ENCODE results near the gene ZNF232.
"Not testable (repeated sequence)": the region's sequence is repeated elsewhere in the genome, so short reads cannot be mapped to it uniquely, and the experiment has no call there.

The ZNF232 gene

GRCh38 chr17:5138616-5139457 lies 27.2 kb upstream of the ZNF232 start:
- Histone ChIP-seq H3K4me3 (ENCODE audit: low read length) (no peak overlapping the region), H2BK5ac (ENCODE audit: low read length) (no peak overlapping the region), H2BK120ac (ENCODE audit: low read depth, low read length) (no peak overlapping the region), H3K23ac (ENCODE audit: low read length) (no peak overlapping the region), H3K9ac (ENCODE audit: low read length) (no peak overlapping the region), H3K27ac (ENCODE audit: low read depth, low read length) (no peak overlapping the region), H3K4me2 (ENCODE audit: low read length) (no peak overlapping the region), H3K79me1 (ENCODE audit: low read length) (no peaks in the 10 kb centered on the region), H3K18ac (ENCODE audit: low read length) (no peak overlapping the region), H3K27me3 (ENCODE audit: insufficient read depth, low read length, poor library complexity) (no peaks in the 10 kb centered on the region), H3K56ac (ENCODE audit: low read length) (no peak overlapping the region), H4K5ac (ENCODE audit: low read length) (no peak overlapping the region), H2AK5ac (ENCODE audit: low read length) (no peak overlapping the region), H3K36me3 (ENCODE audit: control insufficient read depth, insufficient read depth, low read length) (no peaks in the 10 kb centered on the region), H3K4ac (ENCODE audit: low read depth, low read length) (no peak overlapping the region), H2BK15ac (replicated peaks; ENCODE audit: low read depth) (no peak overlapping the region), H3K79me2 (ENCODE audit: control insufficient read depth, insufficient read depth, low read length) (no peaks in the 10 kb centered on the region), H4K8ac (ENCODE audit: low read depth, low read length) (no peak overlapping the region), H3K4me1 (ENCODE audit: control insufficient read depth, low read depth, low read length) (no peaks in the 10 kb centered on the region)
- WGBS (ENCODE audit: extremely low coverage, insufficient coverage, low lambda C conversion rate), result no CpG with 5 or more reads among the region's 24 CpGs
- DNase-seq, result no peak

GRCh38 chr17:5138198-5138544 lies 26.5 kb upstream of the ZNF232 start:
- not testable (repeated sequence) for H2BK5ac ChIP-seq (ENCODE audit: low read length); H3K27me3 ChIP-seq (ENCODE audit: insufficient read depth, low read length, poor library complexity); H3K4ac ChIP-seq (ENCODE audit: low read depth, low read length); DNase-seq; H2BK15ac ChIP-seq (replicated peaks; ENCODE audit: low read depth); H4K5ac ChIP-seq (ENCODE audit: low read length); H3K4me1 ChIP-seq (ENCODE audit: control insufficient read depth, low read depth, low read length); H3K79me2 ChIP-seq (ENCODE audit: control insufficient read depth, insufficient read depth, low read length); H3K9ac ChIP-seq (ENCODE audit: low read length); H2AK5ac ChIP-seq (ENCODE audit: low read length); H3K4me2 ChIP-seq (ENCODE audit: low read length); H3K23ac ChIP-seq (ENCODE audit: low read length); H3K36me3 ChIP-seq (ENCODE audit: control insufficient read depth, insufficient read depth, low read length); H3K27ac ChIP-seq (ENCODE audit: low read depth, low read length); H3K56ac ChIP-seq (ENCODE audit: low read length); H4K8ac ChIP-seq (ENCODE audit: low read depth, low read length); H3K18ac ChIP-seq (ENCODE audit: low read length); H2BK120ac ChIP-seq (ENCODE audit: low read depth, low read length); H3K4me3 ChIP-seq (ENCODE audit: low read length); H3K79me1 ChIP-seq (ENCODE audit: low read length)
- WGBS (ENCODE audit: extremely low coverage, insufficient coverage, low lambda C conversion rate), result no CpG with 5 or more reads among the region's 9 CpGs

DNA sequence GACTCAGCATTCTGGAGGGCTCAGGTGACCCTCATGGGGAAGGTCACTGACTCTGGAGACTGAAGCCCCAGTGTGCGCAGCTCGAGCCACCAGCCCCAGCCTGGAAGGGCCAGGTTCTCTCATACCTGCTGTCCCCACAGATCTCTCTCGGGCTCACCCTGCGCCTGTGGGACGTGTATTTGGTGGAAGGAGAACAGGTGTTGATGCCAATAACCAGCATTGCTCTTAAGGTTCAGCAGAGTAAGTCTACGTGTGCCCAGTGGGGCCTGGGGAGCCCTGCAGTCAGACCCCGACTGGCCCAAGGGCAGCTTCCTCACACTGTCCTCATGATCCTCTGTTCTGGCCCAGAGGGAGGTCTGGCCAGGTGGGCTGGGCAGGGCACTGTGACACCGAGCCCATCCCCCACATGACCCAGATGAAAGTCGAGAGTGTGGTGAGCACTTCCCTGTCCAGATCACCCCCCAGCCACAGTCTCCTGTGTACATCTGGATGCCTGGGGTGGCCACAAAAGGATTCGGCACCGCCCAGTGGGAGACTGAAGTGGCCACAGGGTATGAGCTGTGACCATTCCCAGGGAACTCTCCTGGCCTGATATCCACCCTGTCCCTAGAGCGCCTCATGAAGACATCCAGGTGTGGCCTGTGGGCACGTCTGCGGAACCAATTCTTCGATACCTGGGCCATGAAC lies 26.0 kb upstream of the ZNF232 start:
- not testable (repeated sequence) for H3K4me3 ChIP-seq (ENCODE audit: low read length); H2BK5ac ChIP-seq (ENCODE audit: low read length); H2BK15ac ChIP-seq (replicated peaks; ENCODE audit: low read depth); H3K27ac ChIP-seq (ENCODE audit: low read depth, low read length); H3K23ac ChIP-seq (ENCODE audit: low read length); H3K36me3 ChIP-seq (ENCODE audit: control insufficient read depth, insufficient read depth, low read length); H3K4me1 ChIP-seq (ENCODE audit: control insufficient read depth, low read depth, low read length); H3K4me2 ChIP-seq (ENCODE audit: low read length); H4K5ac ChIP-seq (ENCODE audit: low read length); H3K79me2 ChIP-seq (ENCODE audit: control insufficient read depth, insufficient read depth, low read length); DNase-seq; H2AK5ac ChIP-seq (ENCODE audit: low read length); H3K4ac ChIP-seq (ENCODE audit: low read depth, low read length); H3K9ac ChIP-seq (ENCODE audit: low read length); H3K56ac ChIP-seq (ENCODE audit: low read length); H3K18ac ChIP-seq (ENCODE audit: low read length); H4K8ac ChIP-seq (ENCODE audit: low read depth, low read length); H3K27me3 ChIP-seq (ENCODE audit: insufficient read depth, low read length, poor library complexity); H3K79me1 ChIP-seq (ENCODE audit: low read length); H2BK120ac ChIP-seq (ENCODE audit: low read depth, low read length)
- WGBS (ENCODE audit: extremely low coverage, insufficient coverage, low lambda C conversion rate), result no CpG with 5 or more reads among the region's 15 CpGs

DNA sequence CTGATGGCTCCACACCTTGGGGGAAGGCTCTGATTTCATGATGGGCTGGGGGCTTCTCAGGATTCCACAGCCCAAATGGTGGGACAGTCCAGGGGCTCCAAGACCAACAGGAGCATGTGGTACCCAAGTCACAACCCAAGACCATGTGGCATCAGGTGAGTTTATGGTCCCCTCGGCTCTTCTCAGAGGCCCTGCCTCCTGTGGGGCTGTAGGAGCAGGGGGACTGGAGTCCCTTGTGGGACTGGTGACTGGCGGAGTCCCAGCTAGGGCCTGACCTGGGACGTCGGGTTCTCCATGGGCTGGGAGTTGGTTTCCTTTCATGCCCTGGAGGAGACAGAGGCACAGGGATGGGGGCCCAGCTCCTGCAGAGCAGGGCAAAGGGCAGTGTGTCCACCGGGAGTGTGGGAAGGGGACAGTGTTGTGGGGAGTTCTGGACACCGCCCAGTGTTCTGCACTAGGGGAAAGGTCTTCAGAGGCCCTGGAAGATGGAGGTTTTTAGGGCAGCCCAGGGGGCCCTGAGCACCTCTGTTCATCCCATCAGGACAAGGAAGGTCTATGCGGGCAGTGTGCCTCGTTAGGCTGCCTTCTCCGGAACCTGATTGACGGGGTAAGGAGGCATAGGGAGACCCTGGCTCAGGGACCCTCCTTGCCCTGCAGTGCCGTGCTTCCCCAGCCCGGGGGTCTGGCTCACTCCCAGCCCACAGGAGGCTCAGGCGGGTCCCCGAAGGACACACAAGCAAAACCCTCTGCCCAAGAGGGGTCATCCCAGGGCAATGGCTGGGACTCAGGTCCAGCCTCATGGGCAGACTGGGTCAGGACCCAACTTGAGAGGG lies 25.1 kb upstream of the ZNF232 start:
- no CpG with 5 or more reads among the region's 14 CpGs for WGBS (ENCODE audit: extremely low coverage, insufficient coverage, low lambda C conversion rate)
- H2BK120ac ChIP-seq (ENCODE audit: low read depth, low read length); H3K23ac ChIP-seq (ENCODE audit: low read length); DNase-seq; H3K79me1 ChIP-seq (ENCODE audit: low read length); H2AK5ac ChIP-seq (ENCODE audit: low read length); H3K18ac ChIP-seq (ENCODE audit: low read length); H3K4me1 ChIP-seq (ENCODE audit: control insufficient read depth, low read depth, low read length); H3K4me2 ChIP-seq (ENCODE audit: low read length); H3K27me3 ChIP-seq (ENCODE audit: insufficient read depth, low read length, poor library complexity); H4K8ac ChIP-seq (ENCODE audit: low read depth, low read length); H3K27ac ChIP-seq (ENCODE audit: low read depth, low read length); H4K5ac ChIP-seq (ENCODE audit: low read length); H3K56ac ChIP-seq (ENCODE audit: low read length); H3K4ac ChIP-seq (ENCODE audit: low read depth, low read length); H3K79me2 ChIP-seq (ENCODE audit: control insufficient read depth, insufficient read depth, low read length); H2BK5ac ChIP-seq (ENCODE audit: low read length); H2BK15ac ChIP-seq (replicated peaks; ENCODE audit: low read depth); H3K36me3 ChIP-seq (ENCODE audit: control insufficient read depth, insufficient read depth, low read length); H3K4me3 ChIP-seq (ENCODE audit: low read length); H3K9ac ChIP-seq (ENCODE audit: low read length): not testable (repeated sequence)

DNA sequence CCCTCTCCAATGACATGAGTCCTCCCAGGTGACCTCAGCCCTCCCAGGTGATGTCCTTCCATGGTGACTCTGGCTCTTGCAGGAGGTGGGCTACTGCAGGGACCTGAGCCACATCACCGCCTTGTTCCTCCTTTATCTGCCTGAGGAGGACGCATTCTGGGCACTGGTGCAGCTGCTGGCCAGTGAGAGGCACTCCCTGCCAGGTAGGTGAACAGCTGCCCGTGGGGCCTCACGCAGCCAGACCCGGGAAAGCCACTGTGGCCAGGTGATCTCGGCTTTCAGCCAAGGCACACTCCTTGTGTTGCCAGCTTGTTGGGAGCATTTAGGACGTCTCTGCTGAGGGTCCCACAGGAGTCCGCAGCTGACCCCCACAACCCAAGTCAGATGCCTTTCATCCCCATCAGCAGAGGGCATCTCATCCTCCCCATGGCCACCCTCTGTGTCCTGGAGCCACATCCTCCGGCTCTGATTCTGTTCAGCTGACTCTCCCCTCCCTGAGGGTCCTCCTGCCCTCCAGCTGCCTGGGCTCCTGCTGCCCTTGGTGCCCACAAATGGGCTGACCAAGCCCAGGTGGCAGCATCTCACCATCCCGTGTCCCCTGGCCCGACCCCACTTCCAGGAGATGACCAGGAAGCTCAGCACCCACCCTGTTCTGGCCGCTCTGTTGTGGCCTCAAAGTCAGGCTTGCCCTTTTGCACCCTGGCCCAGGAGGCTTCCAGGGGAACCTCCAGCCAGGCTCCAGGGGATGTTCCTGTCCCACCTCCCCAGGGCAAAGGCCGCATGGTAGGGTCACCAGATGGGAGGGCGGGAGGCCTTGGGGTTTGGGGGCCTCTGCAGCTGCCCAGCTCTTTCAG lies 24.3 kb upstream of the ZNF232 start:
- H3K9ac ChIP-seq (ENCODE audit: low read length), result no peak overlapping the region
- no peaks in the 10 kb centered on the region for H3K4me1 ChIP-seq (ENCODE audit: control insufficient read depth, low read depth, low read length)
- H3K23ac ChIP-seq (ENCODE audit: low read length), result no peak overlapping the region
- no peaks in the 10 kb centered on the region for H3K36me3 ChIP-seq (ENCODE audit: control insufficient read depth, insufficient read depth, low read length)
- no CpG with 5 or more reads among the region's 14 CpGs for WGBS (ENCODE audit: extremely low coverage, insufficient coverage, low lambda C conversion rate)
- no peak overlapping the region for H2BK5ac ChIP-seq (ENCODE audit: low read length)
- H3K18ac ChIP-seq (ENCODE audit: low read length), result no peak overlapping the region
- H3K56ac ChIP-seq (ENCODE audit: low read length), result no peak overlapping the region
- H3K4me2 ChIP-seq (ENCODE audit: low read length), result no peak overlapping the region
- H3K79me2 ChIP-seq (ENCODE audit: control insufficient read depth, insufficient read depth, low read length), result no peaks in the 10 kb centered on the region
- H3K4me3 ChIP-seq (ENCODE audit: low read length), result no peak overlapping the region
- H3K27ac ChIP-seq (ENCODE audit: low read depth, low read length), result no peak overlapping the region
- no peak overlapping the region for H2BK15ac ChIP-seq (replicated peaks; ENCODE audit: low read depth)
- no peak for DNase-seq
- no peak overlapping the region for H2AK5ac ChIP-seq (ENCODE audit: low read length)
- no peak overlapping the region for H4K5ac ChIP-seq (ENCODE audit: low read length)
- H2BK120ac ChIP-seq (ENCODE audit: low read depth, low read length), result no peak overlapping the region
- H4K8ac ChIP-seq (ENCODE audit: low read depth, low read length), result no peak overlapping the region
- no peak overlapping the region for H3K4ac ChIP-seq (ENCODE audit: low read depth, low read length)
- no peaks in the 10 kb centered on the region for H3K79me1 ChIP-seq (ENCODE audit: low read length)
- no peaks in the 10 kb centered on the region for H3K27me3 ChIP-seq (ENCODE audit: insufficient read depth, low read length, poor library complexity)
